ENCODE measurements around the gene PLA2G6. TPM values are rescaled to one million over a fixed set of nuclear protein-coding genes. Genes with fewer than 3 reads are reported as not detected.
"Not testable (repeated sequence)": the region's sequence is repeated elsewhere in the genome, so short reads cannot be mapped to it uniquely, and the experiment has no call there.

PLA2G6 gene
- total RNA-seq, 5 donors from 2014 or later (not counting 1 experiment from before 2014, with no cell fraction given): 93.6 to 197 (median 162) TPM

DNA sequence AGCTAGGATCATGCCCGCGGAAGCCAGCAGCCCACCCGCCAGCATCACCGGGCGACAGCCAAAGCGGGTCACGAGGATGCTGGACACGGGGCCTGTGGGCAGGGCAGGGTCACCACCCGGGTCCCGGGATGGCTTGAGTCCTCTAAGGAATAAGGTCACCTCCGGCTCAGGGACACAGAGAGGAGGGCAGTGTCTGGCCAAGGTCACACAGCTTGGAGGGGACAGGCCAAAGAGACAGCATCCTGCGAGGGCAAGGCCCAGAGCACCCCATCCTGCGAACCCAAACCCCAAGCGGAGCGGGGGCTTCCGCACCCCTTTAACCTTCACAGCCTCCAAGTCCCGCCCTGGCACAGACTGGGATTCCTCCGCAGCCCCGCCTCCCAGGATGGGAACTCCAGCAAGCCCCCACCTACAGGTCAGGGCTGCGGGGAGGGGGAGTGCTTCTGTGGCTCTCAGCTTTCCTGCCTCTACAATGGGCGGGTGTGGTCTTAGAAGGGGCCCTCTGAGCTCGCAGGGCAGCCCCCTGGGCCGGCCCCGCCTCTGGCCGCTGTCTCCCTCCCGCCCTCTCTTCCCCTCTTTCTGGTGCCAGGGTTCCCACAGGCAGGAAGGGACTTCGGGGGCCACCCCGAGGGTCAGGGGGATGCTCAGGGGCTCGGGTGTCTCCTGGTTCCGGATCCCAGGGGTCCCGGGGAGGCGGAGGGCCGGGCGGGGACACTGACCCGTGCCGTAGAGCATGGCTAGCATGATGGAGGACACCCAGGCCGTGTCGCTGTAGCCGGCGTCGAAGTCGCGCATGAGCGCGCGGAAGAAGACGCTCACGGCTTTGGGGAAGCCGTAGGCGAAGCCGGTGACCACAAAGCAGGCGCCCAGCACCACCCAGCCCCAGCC is 99.4 kb downstream of the PLA2G6 start:
- Histone ChIP-seq H3K36me3 (ENCODE audit: control insufficient read depth in 2 of 2, extremely low read depth in 1 of 2, insufficient read depth in 1 of 2, low read length in 1 of 2) (peaks cover 2 to 3% of the 10 kb centered on the region in 2 donors), H3K4me3 (ENCODE audit: control insufficient read depth in 1 of 2, extremely low read depth in 1 of 2, low read length in 1 of 2) (peak overlapping the region in 1 of 2 donors; percentile 52), H3K9me3 (no peaks in the 10 kb centered on the region), H3K27me3 (replicated peaks in 1 of 2; ENCODE audit: control insufficient read depth in 2 of 2, extremely low read depth in 1 of 2, insufficient read depth in 2 of 2, low read length in 1 of 2) (peaks cover 0 to 54% of the 10 kb centered on the region in 2 experiments), H3K4me1 (ENCODE audit: control insufficient read depth in 1 of 2, extremely low read depth in 1 of 2, insufficient read depth in 2 of 2, low read length in 2 of 2) (peaks cover 0 to 16% of the 10 kb centered on the region in 2 experiments), H3K27ac (ENCODE audit: low read length) (no peak overlapping the region)
- WGBS (ENCODE audit: insufficient coverage): 9% methylated on average over 41 of the region's 52 CpGs
- ChIA-PET POLR2A (no interaction called here), CTCF (no interaction called here)
- H3K27me3 Mint-ChIP-seq: peaks cover 13 to 25% of the 10 kb centered on the region in 2 donors
- DNase-seq: no peak
- H3K27ac Mint-ChIP-seq: no peak overlapping the region
- peak overlapping the region in 1 of 3 donors; percentile 35 for H3K4me3 Mint-ChIP-seq
- no peaks in the 10 kb centered on the region for H3K9me3 Mint-ChIP-seq
- ATAC-seq (replicated peaks in 1 of 4): no peak
- peaks cover 0 to 7% (median 1%) of the 10 kb centered on the region in 3 donors for H3K4me1 Mint-ChIP-seq
- H3K36me3 Mint-ChIP-seq: peaks cover under 1% of the 10 kb centered on the region

DNA sequence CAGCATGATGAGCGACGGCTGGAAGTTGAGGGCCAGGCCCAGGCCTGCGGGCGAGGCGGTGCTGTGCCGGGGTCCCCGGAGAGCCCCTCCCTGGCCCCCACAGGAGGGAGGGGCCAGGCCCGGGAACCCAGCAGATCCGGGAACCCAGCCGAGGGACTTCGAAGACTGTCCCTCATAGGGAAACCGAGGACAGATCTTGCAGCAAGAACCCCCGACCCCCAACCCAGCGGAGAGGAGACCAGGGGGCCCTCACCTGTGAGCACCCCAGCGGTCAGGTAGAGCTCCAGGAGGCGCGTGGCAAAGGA is 100.0 kb downstream of the PLA2G6 start:
- peaks cover 13 to 25% of the 10 kb centered on the region in 2 donors for H3K27me3 Mint-ChIP-seq
- no peak overlapping the region for H3K27ac ChIP-seq (ENCODE audit: low read length)
- WGBS (ENCODE audit: insufficient coverage): 11% methylated on average over 17 of the region's 17 CpGs
- H3K4me1 ChIP-seq (ENCODE audit: control insufficient read depth in 1 of 2, extremely low read depth in 1 of 2, insufficient read depth in 2 of 2, low read length in 2 of 2): peaks cover 0 to 16% of the 10 kb centered on the region in 2 experiments
- ChIA-PET POLR2A (no interaction called here), CTCF (no interaction called here)
- ATAC-seq (replicated peaks in 1 of 4): peak in 2 of 4 experiments; percentile 12 to 14
- no peaks in the 10 kb centered on the region for H3K9me3 Mint-ChIP-seq
- H3K27ac Mint-ChIP-seq: no peak overlapping the region
- H3K27me3 ChIP-seq (replicated peaks in 1 of 2; ENCODE audit: control insufficient read depth in 2 of 2, extremely low read depth in 1 of 2, insufficient read depth in 2 of 2, low read length in 1 of 2): peaks cover 0 to 54% of the 10 kb centered on the region in 2 experiments
- peaks cover 0 to 7% (median 1%) of the 10 kb centered on the region in 3 donors for H3K4me1 Mint-ChIP-seq
- H3K36me3 Mint-ChIP-seq: no peaks in the 10 kb centered on the region
- H3K9me3 ChIP-seq: no peaks in the 10 kb centered on the region
- peak overlapping the region in 1 of 2 donors; percentile 52 for H3K4me3 ChIP-seq (ENCODE audit: control insufficient read depth in 1 of 2, extremely low read depth in 1 of 2, low read length in 1 of 2)
- H3K36me3 ChIP-seq (ENCODE audit: control insufficient read depth in 2 of 2, extremely low read depth in 1 of 2, insufficient read depth in 1 of 2, low read length in 1 of 2): peaks cover 2 to 3% of the 10 kb centered on the region in 2 donors
- no peak for DNase-seq
- H3K4me3 Mint-ChIP-seq: peak overlapping the region in 1 of 3 donors; percentile 35

- no peaks in the 10 kb centered on the region for H3K9me3 Mint-ChIP-seq
- peaks cover 13 to 25% of the 10 kb centered on the region in 2 donors for H3K27me3 Mint-ChIP-seq
- peaks cover 0 to 7% (median 1%) of the 10 kb centered on the region in 3 donors for H3K4me1 Mint-ChIP-seq
- ChIA-PET CTCF (no interaction called here), POLR2A (no interaction called here)
- H3K36me3 ChIP-seq (ENCODE audit: control insufficient read depth in 2 of 2, extremely low read depth in 1 of 2, insufficient read depth in 1 of 2, low read length in 1 of 2): peaks cover 1 to 2% of the 10 kb centered on the region in 2 donors
- ATAC-seq (replicated peaks in 1 of 4): peak; percentile 34 to 43 (median 36)
- no peak overlapping the region for H3K27ac Mint-ChIP-seq
- H3K27me3 ChIP-seq (replicated peaks in 1 of 2; ENCODE audit: control insufficient read depth in 2 of 2, extremely low read depth in 1 of 2, insufficient read depth in 2 of 2, low read length in 1 of 2): peaks cover 0 to 54% of the 10 kb centered on the region in 2 experiments
- H3K4me1 ChIP-seq (ENCODE audit: control insufficient read depth in 1 of 2, extremely low read depth in 1 of 2, insufficient read depth in 2 of 2, low read length in 2 of 2): peaks cover 0 to 16% of the 10 kb centered on the region in 2 experiments
- DNase-seq: no peak
- H3K36me3 Mint-ChIP-seq: no peaks in the 10 kb centered on the region
- no peaks in the 10 kb centered on the region for H3K9me3 ChIP-seq
- peak overlapping the region in 1 of 2 donors; percentile 52 for H3K4me3 ChIP-seq (ENCODE audit: control insufficient read depth in 1 of 2, extremely low read depth in 1 of 2, low read length in 1 of 2)
- WGBS (ENCODE audit: insufficient coverage): 11% methylated on average over 110 of the region's 110 CpGs
- H3K27ac ChIP-seq (ENCODE audit: low read length): no peak overlapping the region
- no peak overlapping the region for H3K4me3 Mint-ChIP-seq
Measured at GRCh38 chr22:38080850-38081635, 100.6 kb downstream of the PLA2G6 start.

DNA sequence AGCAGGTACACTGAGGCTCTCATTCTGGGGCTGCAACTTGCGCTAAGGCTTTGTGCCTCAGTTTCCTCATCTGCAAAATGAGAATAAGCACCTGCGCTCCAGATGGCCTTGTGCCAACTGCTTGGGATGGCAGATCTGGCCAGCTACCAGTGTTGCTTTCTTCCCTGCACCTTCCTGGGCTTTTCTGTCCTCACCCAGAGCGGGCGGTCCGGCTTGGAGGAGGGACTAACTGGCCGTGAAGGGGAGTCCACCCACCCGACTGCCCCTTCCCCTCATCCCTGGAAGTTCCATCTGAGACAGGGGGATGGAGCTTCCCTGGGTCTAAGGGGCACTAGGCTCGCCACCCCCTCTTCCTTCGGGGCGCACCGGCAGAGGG is 101.2 kb downstream of the PLA2G6 start:
- ChIA-PET CTCF (no interaction called here), POLR2A (no interaction called here)
- WGBS (ENCODE audit: insufficient coverage): 84% methylated on average over 9 of the region's 11 CpGs
- DNase-seq: no peak
- H3K4me3 Mint-ChIP-seq: no peak overlapping the region
- H3K27me3 ChIP-seq (replicated peaks in 1 of 2; ENCODE audit: control insufficient read depth in 2 of 2, extremely low read depth in 1 of 2, insufficient read depth in 2 of 2, low read length in 1 of 2): peaks cover 0 to 54% of the 10 kb centered on the region in 2 experiments
- no peak overlapping the region for H3K4me3 ChIP-seq (ENCODE audit: control insufficient read depth in 1 of 2, extremely low read depth in 1 of 2, low read length in 1 of 2)
- no peak overlapping the region for H3K27ac ChIP-seq (ENCODE audit: low read length)
- no peak for ATAC-seq (replicated peaks in 1 of 4)
- H3K9me3 ChIP-seq: no peaks in the 10 kb centered on the region
- no peak overlapping the region for H3K27ac Mint-ChIP-seq
- H3K9me3 Mint-ChIP-seq: no peaks in the 10 kb centered on the region
- H3K4me1 Mint-ChIP-seq: peaks cover 0 to 7% (median 1%) of the 10 kb centered on the region in 3 donors
- H3K36me3 Mint-ChIP-seq: no peaks in the 10 kb centered on the region
- H3K36me3 ChIP-seq (ENCODE audit: control insufficient read depth in 2 of 2, extremely low read depth in 1 of 2, insufficient read depth in 1 of 2, low read length in 1 of 2): peaks cover 0 to under 1% of the 10 kb centered on the region in 2 donors
- H3K4me1 ChIP-seq (ENCODE audit: control insufficient read depth in 1 of 2, extremely low read depth in 1 of 2, insufficient read depth in 2 of 2, low read length in 2 of 2): peaks cover 0 to 16% of the 10 kb centered on the region in 2 experiments
- peaks cover 13 to 25% of the 10 kb centered on the region in 2 donors for H3K27me3 Mint-ChIP-seq

DNA sequence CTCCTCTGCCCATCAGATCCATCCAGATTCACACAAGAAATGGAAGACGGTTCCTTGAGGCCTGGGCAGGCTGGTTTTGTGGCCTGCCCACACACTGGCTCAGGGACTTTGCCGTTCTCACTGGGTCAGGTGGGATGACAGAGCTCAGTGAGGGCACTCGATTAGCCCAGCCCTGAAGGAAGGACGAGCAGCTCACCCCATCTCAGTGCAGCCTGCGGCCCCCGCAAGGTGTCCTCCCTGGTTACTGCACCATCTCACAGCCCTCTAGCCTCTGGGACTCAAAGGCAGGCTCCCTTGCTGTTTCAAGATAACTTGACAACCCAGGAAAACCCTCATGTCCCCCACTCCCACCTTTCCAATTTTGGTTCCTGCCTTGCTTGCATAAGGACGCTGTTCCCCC is 101.8 kb downstream of the PLA2G6 start:
- H3K36me3 Mint-ChIP-seq: no peaks in the 10 kb centered on the region
- no peak overlapping the region for H3K27ac Mint-ChIP-seq
- peaks cover 0 to 16% of the 10 kb centered on the region in 2 experiments for H3K4me1 ChIP-seq (ENCODE audit: control insufficient read depth in 1 of 2, extremely low read depth in 1 of 2, insufficient read depth in 2 of 2, low read length in 2 of 2)
- H3K4me1 Mint-ChIP-seq: peaks cover 0 to 7% (median 1%) of the 10 kb centered on the region in 3 donors
- H3K9me3 ChIP-seq: no peaks in the 10 kb centered on the region
- no peaks in the 10 kb centered on the region for H3K9me3 Mint-ChIP-seq
- ChIA-PET CTCF (interaction anchor here in 1 of 2 donors (0.5 kb wide), 1 partner anchor 8 kb away, joined by 3 read pairs; no protein-coding TSS in a partner anchor), POLR2A (no interaction called here)
- no peak overlapping the region for H3K4me3 ChIP-seq (ENCODE audit: control insufficient read depth in 1 of 2, extremely low read depth in 1 of 2, low read length in 1 of 2)
- H3K27me3 ChIP-seq (replicated peaks in 1 of 2; ENCODE audit: control insufficient read depth in 2 of 2, extremely low read depth in 1 of 2, insufficient read depth in 2 of 2, low read length in 1 of 2): peaks cover 0 to 54% of the 10 kb centered on the region in 2 experiments
- peaks cover 13 to 25% of the 10 kb centered on the region in 2 donors for H3K27me3 Mint-ChIP-seq
- no peak overlapping the region for H3K4me3 Mint-ChIP-seq
- ATAC-seq (replicated peaks in 1 of 4): no peak
- WGBS (ENCODE audit: insufficient coverage): 92% methylated on average over 5 of the region's 7 CpGs
- H3K27ac ChIP-seq (ENCODE audit: low read length): no peak overlapping the region
- no peaks in the 10 kb centered on the region for H3K36me3 ChIP-seq (ENCODE audit: control insufficient read depth in 2 of 2, extremely low read depth in 1 of 2, insufficient read depth in 1 of 2, low read length in 1 of 2)
- no peak for DNase-seq

DNA sequence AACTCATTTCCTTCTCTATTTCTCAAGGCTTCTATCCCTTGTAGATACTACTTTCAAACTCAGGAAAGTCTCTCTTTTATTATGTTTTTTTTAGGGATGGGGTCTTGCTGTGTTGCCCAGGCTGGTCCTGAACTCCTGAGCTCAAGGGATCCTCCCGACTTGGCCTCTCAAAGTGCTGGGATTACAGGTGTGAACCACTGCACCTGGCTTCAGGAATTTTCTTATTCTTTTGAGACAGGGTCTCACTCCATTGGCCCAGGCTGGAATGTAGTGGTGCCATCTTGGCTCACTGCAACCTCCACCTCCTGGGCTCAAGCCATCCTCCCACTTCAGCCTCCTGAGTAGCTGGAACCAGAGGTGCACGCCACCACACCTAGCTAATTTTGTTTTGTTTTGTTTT is 102.4 kb downstream of the PLA2G6 start:
- peaks cover 0 to 16% of the 10 kb centered on the region in 2 experiments for H3K4me1 ChIP-seq (ENCODE audit: control insufficient read depth in 1 of 2, extremely low read depth in 1 of 2, insufficient read depth in 2 of 2, low read length in 2 of 2)
- ATAC-seq (replicated peaks in 1 of 4); DNase-seq; POLR2A ChIA-PET; H3K9me3 Mint-ChIP-seq; H3K9me3 ChIP-seq; H3K36me3 ChIP-seq (ENCODE audit: control insufficient read depth in 2 of 2, extremely low read depth in 1 of 2, insufficient read depth in 1 of 2, low read length in 1 of 2); H3K4me3 ChIP-seq (ENCODE audit: control insufficient read depth in 1 of 2, extremely low read depth in 1 of 2, low read length in 1 of 2); H3K27ac ChIP-seq (ENCODE audit: low read length); H3K27ac Mint-ChIP-seq; H3K4me1 Mint-ChIP-seq; CTCF ChIA-PET; H3K36me3 Mint-ChIP-seq; H3K4me3 Mint-ChIP-seq: not testable (repeated sequence)
- 75% methylated on average over 1 of the region's 2 CpGs for WGBS (ENCODE audit: insufficient coverage)
- H3K27me3 Mint-ChIP-seq: peaks cover 13 to 25% of the 10 kb centered on the region in 2 donors
- peaks cover 0 to 52% of the 10 kb centered on the region in 2 experiments for H3K27me3 ChIP-seq (replicated peaks in 1 of 2; ENCODE audit: control insufficient read depth in 2 of 2, extremely low read depth in 1 of 2, insufficient read depth in 2 of 2, low read length in 1 of 2)
